D721Med (cell line): ENCODE measurements around the gene ADGRG3.

ENCODE experiments used
- DNase-seq: peaks from one replicate; pipeline ENCODE4 v3.0.0; 2011; ENCODE audit warnings: low spot score; ENCODE audit not compliant: insufficient read length
- FAIRE-seq: peaks from 2 replicates; lab custom pipeline; 2011; peaks lifted over from hg19 to GRCh38; lab: Jason Lieb, UNC
- CTCF ChIP-seq: IDR thresholded peaks from 2 replicates; pipeline ENCODE4 v1.5.1; 2012; ENCODE audit warnings: mild to moderate bottlenecking, control low read depth; ENCODE audit not compliant: insufficient read depth; ENCODE audit errors: missing control alignments

ADGRG3 gene

GRCh38 chr16:57695680-57696069, 27.6 kb downstream of the ADGRG3 start:
- no peak for TF ChIP-seq CTCF
- DNase-seq (no peak), FAIRE-seq (no peak)

DNA sequence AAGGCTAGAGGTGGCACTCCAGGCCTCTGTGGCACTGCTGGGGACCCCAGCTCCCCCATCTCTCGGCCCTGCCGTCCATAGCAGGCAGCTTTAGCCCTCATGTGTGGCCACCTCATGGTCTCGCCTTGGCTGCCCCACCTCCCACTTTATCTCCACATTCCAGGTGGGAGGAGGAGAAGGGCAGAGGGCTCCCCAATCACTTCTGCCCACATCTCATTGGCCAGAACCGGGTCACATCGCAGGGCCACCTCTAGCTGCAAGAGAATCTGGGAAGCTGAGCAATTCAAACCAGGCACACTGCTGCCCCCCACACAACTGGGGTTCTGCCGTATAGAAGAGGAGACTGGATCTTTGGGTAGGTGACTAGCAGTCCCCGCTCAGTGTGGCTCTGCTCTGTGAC, 28.1 kb downstream of the ADGRG3 start:
- TF ChIP-seq CTCF, result no peak
- DNase-seq, result no peak
- no peak for FAIRE-seq

- FAIRE-seq (no peak), DNase-seq (no peak)
- no peak for TF ChIP-seq CTCF
Observed at GRCh38 chr16:57697896-57698537, 29.9 kb downstream of the ADGRG3 start.

DNA sequence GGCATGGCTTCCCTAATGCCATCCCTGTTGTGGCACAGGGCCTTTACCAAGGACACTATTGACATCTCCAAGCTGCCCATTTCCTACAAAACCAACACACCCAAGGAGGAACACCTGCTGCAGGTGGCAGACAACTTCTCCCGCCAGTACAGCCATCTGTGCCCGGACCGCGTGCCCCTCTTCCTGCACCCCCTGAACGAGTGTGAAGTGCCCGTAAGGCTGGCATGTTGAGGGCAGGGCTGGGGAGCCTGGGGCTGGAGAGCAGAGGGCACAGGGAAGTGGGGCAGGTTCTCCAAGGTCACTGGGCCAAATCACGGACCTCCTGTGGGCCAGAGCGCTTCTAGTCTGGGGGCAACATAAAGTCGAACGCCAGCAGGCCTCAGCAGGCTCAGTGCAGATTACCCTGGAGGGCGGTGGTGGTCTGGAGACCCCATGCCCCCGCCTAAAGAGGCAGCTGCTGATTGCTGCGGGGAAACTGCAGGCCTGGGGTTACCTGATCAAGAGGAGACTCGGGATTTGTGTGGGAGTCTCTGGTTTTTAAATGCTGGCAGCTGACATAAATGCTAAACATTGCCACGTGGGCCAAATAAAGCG, 30.8 kb downstream of the ADGRG3 start:
- no peak for DNase-seq
- TF ChIP-seq CTCF, result no peak
- no peak for FAIRE-seq

GRCh38 chr16:57699481-57699880, 31.4 kb downstream of the ADGRG3 start:
- no peak for DNase-seq
- FAIRE-seq, result no peak
- no peak for TF ChIP-seq CTCF

DNA sequence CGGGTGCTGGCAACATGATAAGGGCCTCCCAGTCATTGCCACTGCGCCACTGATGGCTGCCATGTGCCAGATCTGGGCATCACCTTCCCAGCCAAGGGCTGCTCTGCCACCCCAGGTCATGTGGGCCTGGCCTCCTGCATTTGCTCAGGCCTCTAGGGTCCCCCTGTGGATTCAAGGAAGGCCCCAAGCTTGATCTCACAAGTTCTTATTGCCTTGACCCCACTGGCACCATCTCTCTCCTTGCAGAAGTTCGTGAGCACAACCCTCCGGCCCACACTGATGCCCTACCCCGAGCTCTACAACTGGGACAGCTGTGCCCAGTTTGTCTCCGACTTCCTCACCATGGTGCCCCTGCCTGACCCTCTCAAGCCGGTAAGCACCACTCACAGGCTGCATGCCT, 31.8 kb downstream of the ADGRG3 start:
- TF ChIP-seq CTCF, result no peak
- FAIRE-seq, result no peak
- no peak for DNase-seq
